Activated CD4-positive, CD25-positive, alpha-beta regulatory T cell treated with anti-CD3 and anti-CD28 coated beads, Interleukin-2, amount 50 U/mL, for 72 hours (primary cell): Measurements from ENCODE around the gene PRM3.

Experiments
- DNase-seq: peaks from one replicate; pipeline ENCODE4 v3.0.0; 2021

PRM3 gene

DNA sequence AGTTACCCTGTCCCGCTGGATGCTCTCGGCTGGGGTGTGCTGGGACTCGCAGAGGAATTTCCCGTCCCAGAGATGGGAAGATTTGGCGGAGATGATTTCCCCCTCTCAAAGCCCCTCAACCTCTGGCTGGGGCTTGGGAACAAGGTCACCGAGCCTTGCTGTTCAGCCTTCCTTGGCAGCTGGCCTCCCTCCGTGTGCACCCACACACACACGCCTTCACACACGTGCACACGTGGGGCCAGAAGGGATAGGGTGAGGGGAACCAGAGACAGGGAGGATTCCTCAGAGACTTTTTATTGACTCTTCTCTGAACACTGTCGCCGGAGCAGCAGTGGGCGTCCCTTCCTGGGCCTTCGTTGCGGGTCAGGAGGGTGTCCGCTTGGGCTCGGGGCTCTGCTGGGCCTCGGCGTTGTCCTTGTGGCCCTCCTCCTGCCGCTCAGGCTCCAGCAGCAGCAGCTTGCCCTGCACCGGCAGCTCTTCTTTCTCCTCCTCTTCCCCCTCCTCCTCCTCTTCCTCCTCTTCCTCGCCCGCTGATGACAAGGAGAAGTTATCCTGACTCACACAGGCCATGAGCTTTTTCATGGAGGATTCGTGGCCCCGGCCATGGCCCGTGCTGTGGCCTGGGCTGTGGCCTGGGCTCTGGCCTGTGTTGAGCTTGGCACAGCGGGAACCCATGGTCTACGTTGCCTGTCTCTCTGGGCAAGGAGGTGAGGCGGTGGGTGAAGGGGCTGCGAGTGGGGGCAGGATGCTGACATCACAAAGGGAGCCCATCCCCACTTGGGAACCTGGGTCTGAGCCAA lies at the start of gene PRM3:
PRM3 (minus strand) TSS at position 709 of the 800 bp plus-strand sequence; CDS start at position 675, 34 bp downstream.
- no peak for DNase-seq

DNA sequence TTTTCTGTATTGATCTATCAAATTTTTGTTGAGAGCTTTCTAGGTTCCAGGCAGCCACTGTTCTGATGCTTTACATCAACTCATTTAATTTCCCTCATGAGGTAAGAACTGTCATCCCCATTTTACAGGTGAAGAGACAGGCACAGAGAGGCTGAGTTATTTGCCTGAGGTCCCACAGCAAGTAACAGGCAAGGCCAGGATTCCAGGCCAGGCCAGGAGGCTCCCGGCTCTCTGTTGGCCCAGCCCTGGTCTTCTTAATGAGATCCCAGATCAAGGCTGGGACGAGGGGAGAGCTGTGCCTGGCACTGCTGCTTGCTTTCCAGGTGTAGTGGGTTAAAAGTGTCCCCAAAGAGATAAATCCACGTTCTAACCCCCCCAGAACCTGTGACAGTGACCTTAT lies 49.4 kb upstream of the PRM3 start:
- DNase-seq, result no peak

- DNase-seq, result no peak
These were observed 48.2 kb upstream of the PRM3 start for GRCh38 chr16:11321662-11322061.

GRCh38 chr16:11320170-11320569 lies 46.7 kb upstream of the PRM3 start:
- DNase-seq, result no peak

- no peak for DNase-seq
These were observed 46.2 kb upstream of the PRM3 start for GRCh38 chr16:11319529-11320146.

DNA sequence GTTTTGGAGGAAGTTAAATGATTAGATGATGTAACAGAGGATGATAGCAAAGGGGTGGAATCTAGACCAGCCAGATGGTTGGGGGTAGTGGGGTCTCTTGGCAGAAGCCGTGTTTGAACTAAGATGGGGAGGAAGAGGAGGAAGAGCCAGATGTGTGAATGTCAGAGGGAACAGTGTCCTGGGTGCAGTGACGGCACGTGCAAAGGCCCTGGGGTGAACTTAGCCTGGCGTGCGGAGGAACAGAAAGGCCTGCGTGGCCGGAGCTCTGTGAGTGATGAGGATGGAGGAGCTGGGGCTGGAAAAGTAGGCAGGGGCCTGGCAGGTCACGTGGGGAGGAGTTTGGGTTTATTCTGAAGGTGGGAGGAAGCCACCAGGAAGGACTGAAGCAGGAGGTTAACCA lies 45.4 kb upstream of the PRM3 start:
- DNase-seq, result no peak

DNA sequence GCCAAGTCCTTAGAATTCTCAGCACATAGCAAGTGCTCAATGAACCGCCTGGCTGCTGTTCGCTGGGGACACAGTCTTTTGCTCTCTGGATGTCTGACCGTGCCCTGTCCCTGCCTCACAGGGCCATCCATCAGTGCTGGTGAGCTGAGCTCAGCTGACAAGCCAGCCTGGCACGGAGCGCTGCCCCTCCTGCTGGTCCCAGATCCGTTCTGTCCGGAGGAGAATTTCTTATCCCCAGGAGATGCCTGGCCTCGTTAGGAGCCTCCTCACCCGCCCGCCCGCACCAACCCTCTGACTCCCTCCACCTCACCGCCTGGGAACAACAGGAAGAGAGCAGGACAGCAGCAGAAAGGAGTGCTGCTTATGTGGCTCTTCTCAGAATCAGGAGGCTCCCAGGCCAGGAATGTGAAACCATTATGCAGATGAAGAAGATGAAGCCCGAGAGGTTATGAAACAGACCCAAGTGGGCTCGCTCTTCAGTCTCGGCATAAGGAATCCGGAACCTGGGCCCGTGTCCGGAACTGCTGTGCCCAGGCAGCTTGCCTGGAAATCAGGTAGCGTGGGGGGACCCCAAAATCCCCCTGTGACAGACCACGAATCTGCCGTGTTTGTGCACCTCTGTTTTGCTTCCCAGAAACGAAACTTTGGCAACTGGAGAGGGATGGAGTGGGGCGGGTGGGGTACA lies 43.0 kb upstream of the PRM3 start:
- DNase-seq, result no peak

DNA sequence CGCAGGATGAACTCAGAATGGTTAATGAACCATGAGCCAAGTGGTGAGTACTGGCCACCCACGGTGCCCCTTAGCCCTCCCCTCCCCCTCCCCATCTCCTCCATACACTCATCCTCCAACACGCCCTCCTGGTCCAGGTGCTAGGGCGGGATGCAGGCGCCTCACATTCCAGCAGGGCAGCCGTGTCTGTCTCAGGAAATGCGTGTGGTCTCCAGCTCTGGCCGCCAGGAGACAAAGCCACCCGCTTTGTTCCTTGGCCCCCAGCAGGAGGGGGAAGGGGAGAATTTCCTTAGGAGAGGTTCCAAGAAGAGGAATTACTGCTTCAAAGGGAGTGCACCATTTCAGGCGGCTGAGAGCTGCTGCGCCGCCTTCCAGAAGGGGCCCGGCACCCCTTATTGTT lies 42.1 kb upstream of the PRM3 start:
- no peak for DNase-seq

DNA sequence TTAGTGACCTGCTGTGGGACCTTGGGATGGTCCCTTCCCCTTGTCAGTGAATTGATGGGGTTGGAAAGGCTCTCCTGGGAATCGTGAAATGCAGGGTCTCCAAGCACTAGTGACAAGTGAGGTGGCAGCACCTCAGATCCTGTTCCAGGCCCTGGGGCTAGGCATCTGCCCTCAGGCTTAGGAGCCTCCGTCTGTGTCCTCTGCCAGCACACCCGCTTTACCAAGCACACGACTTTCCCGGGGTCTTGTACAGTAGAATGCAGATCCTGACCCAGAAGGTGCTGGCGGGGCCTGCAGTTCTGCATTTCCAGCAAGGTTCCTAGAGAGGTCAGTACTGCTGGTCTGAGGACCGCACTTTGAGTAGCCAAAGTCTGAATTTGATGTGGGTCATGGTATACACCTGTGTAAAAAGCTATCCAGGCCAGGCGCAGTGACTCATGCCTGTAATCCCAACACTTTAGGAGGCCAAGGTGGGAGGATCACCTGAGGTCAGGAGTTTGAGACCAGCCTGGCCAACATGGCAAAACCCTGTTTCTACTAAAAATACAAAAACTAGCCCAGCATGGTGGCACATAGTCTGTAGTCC lies 41.0 kb upstream of the PRM3 start:
- DNase-seq, result no peak

GRCh38 chr16:11313493-11314308 lies 40.3 kb upstream of the PRM3 start:
- no peak for DNase-seq

- DNase-seq, result no peak
These were observed 39.5 kb upstream of the PRM3 start for GRCh38 chr16:11312718-11313492.

DNA sequence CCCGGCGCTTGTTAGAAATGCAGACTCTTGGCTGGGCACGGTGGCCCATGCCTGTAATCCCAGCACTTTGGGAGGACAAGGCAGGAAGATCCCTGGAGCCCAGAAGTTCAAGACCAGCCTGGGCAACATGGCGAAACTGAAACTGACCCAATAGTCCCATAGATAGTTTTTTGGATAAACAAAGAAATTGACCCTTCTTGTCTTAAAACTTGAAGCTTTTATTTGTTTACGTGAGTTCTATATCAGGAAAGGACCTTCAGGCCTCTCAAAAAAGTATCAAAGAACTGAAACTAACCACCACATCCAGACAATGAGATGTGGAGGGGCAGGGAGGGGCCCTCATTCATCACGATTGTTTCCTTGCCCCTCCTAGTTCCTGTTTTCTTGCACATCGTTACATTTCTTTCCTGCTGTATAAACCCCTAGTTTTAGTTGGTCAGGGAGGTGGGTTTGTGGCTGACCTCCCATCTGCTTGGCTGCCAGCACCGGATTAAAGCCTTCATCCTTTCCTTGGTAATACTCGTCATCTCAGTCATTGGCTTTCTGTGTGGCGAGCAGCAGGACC lies 37.6 kb upstream of the PRM3 start:
- no peak for DNase-seq

- DNase-seq, result no peak
These were observed 37.2 kb upstream of the PRM3 start for GRCh38 chr16:11310634-11310977.

GRCh38 chr16:11309895-11310633 lies 36.6 kb upstream of the PRM3 start:
- DNase-seq, result no peak

DNA sequence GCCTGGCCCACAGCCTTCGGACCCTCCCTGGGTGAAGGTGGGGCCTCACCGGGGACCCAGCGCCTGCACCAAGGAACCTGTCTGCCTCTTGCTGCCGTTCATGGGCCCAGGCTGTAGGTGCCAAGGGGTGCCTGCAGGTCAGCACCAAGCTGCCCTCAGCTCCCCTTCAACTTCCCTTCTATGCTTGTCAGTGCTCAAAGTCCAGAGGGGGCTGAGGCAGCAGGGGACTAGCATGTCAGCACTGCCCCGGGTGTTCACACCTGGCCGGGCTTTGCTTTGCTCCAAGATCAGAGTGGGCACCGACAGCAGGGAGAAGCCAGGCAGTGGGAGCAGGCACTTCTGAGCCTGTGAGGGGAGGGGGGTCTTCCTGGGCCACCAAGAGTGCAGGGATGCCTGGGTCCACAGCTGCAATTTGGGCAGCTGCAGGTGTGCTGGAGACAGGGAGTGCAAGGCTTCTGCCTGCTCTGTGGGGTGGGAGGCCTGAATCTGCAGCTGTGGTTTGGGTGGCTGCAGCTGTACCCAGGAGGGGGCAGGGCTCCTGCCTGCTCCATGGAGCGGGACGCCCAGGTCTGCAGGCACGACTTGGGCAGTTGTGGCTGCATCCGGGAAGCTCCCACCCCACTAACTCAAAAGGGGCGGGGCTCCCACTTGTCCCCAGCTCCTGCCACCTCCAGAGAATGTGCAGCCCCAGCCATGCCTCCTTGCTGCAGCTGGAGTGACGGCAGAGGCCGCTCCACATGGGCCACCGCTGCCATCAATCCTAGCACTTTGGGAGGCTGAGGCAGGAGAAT lies 35.3 kb upstream of the PRM3 start:
- no peak for DNase-seq

- DNase-seq, result no peak
These were observed 34.4 kb upstream of the PRM3 start for GRCh38 chr16:11307639-11308492.

DNA sequence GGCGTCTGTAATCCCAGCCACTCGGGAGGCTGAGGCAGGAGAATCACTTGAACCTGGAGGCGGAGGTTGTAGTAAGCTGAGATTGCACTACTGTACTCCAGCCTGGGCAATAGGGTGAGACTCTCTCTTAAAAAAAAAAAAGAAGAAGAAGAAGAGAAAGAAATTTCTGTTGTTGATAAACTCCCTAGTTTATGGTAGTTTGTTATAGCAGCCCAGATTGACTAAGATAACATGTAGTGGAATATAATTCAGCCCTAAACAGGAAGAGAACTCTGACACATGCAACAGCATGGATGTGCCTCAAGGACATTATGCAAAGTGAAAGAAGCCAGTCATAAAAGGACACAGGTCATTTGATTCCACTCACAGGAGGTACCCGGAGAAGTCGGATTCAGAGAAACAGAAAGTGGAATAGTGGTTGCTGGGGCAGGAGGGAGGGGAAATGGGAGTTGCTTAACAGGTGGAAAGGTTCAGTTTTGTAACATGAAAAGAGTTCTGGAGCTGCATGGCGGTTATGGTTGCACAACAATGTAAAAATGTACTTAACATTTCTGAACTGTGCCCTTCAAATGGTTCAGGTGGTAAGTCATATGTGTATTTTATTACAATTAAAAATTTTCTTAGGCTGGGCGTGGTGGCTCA lies 33.7 kb upstream of the PRM3 start:
- DNase-seq, result no peak

GRCh38 chr16:11306381-11306780 lies 33.0 kb upstream of the PRM3 start:
- DNase-seq, result no peak
